ENCODE data around the gene TMIGD3.

The TMIGD3 gene

DNA sequence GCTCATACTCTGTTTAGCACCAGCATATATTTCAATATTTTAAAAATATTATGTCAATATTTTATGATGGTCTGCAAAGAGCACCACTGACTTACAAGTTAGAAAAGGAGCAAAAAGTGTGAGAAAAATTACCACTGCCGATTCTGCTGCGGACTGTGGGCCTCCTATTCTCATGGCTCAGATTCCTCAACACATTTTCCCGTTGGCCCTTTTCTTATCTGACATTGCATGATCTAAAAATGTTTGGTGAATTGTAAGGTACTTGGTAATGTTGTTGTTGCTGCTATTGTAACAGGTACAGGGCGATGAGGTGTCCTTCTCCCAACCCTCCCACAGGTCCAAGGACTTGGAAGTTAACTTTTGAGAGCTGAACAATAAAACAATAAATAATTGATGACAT, 28.9 kb downstream of the TMIGD3 start:
- DNase-seq (ENCODE audit: low spot score) = no peak

DNA sequence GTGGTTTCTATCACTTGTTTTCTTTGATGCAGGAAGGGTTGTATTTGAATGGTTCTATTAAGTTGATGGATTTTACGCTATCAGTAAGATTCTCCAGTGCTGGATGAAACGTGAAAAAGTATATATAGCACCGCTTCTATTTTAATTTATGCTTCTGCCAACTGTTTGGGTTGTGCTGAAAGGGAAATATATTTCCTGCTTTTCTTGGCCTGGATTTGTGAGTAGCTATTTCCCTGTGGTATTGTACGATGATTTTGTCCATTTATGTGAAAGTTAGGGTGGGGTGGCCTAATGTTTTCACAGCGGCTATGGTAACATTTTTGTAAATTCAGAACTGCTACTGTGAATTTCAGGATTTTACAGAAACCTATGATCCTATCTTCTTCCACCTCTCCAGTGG, 29.3 kb downstream of the TMIGD3 start:
- no peak for DNase-seq (ENCODE audit: low spot score)

DNA sequence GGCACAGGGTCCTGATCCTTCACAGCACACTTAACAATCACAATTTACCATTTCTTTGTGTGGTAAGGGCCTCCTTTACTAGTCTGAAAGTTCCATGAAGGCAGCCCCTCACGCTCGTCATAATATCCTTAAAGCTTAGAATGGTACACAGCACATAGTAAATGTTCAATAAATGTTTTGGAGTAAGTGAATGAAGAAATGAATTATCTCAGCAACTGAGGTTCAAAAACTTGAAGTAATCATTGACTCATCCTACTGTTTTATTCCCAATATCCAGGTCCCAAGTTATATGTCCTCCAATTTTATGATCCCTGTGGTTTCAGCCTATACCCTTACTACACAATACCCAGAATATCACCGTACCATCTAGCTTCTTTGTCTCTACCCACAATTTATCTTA, 31.9 kb downstream of the TMIGD3 start:
- DNase-seq (ENCODE audit: low spot score) = no peak

DNA sequence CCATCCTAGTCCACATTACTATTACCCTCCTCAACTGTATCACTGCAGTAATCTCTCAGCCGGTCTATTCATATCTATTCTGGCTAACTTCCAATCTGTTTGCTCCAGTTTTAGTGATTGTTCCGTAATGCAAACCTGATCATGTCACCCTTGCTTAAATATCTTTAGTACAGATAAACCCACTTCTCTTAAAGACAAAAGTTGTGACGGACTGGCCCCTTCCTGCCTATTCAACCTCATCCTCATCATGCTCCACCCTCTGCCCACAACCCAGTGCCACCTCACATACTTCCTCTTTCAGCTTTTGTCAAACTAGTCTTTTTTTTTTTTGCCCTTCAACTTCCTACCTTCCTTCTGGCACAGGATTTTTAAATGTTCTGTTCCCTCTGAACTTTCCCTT, 32.4 kb downstream of the TMIGD3 start:
- DNase-seq (ENCODE audit: low spot score) = peak; percentile 84

DNA sequence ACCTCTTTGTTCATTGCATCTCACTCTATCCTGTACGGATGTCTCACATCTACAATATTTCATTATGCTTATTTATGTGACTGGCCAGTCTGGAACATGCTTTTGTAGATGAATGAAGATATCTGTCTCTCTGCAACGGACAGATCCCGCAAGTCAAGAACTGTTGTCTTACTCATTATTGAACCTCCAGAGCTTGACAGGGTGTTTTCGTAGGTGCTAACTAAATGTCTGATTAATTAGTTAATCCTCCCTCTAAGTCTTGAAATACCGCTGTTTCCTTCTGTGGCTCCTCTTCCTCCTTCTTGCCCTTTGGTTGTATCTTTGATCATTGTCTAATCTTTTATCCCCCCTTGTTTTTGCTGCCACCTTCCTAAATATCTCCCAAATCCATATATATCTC, 32.8 kb downstream of the TMIGD3 start:
- DNase-seq (ENCODE audit: low spot score) = no peak

DNA sequence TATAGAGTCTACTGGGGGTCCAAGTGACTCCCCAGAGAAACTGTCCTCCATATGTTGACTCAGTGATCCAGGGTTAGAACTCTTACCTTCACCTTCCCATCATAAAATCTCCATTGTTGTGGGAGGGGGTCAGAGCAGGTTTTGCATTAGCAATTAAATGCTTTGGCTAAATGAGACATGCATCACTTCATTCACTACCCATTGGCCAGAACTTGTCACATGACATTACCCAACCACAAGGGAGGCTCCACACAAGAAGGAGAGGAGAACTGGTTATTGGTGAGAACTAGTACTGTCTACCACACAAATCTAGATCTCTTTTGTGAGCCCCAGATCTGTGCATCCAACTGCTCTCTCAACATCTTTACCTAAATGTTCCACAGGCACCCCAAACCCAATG, 33.9 kb downstream of the TMIGD3 start:
- no peak for DNase-seq (ENCODE audit: low spot score)

DNA sequence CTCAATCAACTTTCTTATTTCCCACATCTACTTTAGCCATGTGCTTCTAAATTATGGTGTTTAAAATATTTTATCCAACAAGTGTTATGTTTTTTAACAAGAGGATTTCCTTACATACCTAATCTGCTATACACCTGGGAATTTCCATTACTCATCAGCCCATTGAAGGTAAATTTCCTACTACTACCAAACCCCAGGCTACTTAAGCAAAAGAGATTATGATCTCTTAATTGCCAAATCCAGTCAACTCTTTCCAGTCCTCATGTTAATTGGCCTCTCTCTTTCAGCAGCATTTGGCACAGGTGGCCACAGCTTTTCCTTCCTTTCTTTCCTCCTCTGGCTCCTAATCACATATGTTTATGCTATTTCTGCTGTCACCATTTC, 34.7 kb downstream of the TMIGD3 start:
- no peak for DNase-seq (ENCODE audit: low spot score)

DNA sequence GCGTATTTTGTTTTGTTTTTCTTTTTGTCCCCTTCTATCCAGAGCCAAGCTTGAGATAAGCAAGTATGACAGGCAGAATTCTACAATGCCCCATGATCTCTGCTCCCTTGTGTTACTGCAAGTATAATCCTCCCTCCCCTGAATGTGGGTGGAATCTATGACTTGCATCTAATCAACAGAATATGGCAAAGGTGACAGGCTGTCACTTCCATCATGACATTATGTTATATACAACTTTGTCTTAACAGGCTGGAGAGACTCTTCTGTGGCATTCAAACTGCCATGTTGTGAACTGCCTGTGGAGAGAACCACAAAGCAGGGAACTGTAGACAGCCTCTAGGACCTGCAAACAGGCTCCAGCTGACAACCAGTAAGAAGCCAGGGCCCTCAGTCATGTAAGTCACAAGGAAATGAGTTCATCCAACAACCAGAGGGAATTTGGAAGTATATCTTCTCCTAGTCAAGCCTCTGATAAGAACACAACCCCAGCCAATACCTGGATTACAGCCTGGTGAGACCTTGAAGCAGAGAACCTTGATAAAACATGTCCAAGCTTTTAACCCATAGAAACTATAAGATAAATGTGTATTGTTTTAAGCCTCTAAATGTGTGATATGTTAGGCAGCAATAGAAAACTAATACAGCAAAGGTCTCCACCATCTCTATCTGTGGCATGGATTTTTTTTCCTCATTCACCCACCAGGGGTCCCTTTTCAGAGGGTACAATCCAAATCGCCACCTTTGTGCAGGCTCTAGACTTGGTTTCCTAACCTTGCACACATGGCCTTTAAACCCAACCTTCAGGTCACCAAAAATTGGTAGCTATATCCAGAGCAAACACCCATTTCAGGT, 35.3 kb downstream of the TMIGD3 start:
- no peak for DNase-seq (ENCODE audit: low spot score)

DNA sequence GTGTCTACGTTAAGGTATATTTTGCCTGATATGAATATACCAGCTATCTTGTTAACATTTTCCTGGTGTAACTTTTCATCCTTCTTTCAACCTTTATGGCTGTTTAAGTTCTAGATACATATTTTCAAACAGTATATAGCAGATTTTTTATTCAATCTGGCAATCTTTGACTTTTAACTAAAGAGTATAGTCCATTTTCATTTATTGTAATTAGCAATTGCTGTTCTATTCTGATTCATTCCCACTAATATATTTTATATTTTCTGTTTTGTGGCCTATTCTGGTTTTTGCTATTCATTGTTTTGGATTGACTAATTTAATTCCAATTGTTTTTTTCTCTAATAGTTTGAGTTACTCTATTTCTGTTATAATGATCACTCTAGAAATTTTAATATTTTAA, 37.0 kb downstream of the TMIGD3 start:
- DNase-seq (ENCODE audit: low spot score) = no peak

DNA sequence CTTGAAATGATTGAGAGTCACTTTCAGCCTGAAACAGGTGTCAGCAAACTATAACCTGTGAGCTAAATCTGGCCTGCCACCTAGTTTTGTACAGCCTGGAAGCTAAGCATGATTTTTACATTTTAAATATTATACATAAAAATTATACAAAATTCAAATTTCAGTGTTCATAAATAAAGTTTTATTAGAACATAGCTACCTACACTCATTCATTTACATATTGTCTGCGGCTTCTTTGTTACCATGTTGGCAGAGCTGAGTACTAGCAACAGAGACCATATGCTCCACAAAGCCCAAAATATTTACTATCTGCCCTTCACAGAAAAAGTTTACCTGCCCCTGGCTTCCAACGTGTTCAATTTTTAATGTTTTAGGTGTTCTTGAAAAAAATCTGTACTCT, 37.7 kb downstream of the TMIGD3 start:
- DNase-seq (ENCODE audit: low spot score) = no peak

DNA sequence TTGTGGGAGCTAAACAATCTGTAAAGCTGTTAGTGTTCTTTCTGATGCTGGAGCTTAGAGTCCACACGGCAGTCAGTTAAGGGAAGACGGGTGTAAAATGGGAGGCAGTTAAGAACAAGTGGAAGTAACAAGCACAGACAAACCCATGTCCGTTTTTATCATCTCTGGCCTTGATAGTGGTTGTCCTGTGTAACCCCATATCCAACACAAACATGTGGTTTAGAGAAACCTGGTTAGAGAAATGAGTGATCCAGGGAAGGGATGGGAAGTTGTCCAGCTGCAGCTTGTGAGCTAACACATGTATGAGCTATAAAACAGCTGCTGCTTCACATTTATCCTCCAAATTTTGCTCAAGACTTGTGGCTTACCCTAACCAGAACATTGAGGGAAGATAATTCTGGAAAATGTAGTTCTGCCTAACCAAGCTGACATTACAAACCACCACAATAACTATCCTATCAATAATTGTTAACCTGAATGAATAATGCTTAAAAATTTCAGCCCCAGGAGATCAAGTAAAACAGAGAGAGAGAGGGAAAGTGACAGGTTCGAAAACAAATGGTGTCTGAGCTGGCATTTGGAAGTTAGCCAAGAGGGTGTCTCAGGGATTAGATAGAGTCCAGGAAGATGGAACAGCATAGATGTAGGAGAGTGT, 40.3 kb downstream of the TMIGD3 start:
- DNase-seq (ENCODE audit: low spot score) = no peak

DNA sequence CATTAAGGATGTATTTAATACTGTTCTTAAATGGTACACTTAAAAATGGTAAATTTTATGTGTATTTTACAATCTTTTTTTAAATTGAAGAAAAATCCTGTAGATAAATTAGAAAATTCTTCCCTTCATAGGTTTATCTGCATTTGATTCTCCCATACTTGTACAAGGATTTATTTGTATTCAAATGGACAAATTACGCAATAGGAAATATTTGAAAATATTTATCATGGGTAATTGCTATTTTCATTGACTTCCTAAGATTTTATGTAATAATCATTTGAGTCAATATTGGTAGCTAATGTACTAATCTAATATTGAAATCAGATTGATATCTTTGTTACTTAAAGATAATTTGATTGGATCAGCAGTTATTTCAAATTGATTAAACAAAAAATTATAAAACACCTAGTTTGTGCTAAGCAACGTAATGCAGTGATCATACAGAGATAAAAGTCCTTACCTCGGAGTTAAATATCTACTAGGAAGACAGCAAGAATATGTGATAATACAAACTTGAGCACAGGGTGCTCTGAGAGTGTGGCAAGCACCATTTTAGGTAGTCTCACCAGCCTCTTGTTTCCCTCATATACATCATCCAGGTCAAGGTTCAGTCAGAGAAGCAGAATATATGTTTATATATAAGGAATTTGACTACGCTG, 40.9 kb downstream of the TMIGD3 start:
- DNase-seq (ENCODE audit: low spot score) = no peak

DNA sequence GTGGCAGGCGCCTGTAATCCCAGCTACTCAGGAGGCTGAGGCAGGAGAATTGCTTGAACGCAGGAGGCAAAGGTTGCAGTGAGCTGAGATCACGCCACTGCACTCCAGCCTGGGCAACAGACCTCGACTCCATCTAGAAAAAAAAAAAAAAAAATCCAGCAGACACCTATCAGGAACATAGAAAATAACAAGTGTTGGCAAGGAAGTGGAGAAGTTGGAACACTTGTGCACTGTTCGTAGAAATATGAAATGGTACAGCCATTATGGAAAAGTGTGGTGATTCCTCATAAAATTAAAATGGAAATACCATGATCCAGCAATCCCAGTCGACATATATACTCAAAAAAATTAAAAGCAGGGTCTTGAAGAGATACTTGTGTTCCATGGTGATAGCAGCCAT, 41.7 kb downstream of the TMIGD3 start:
- DNase-seq (ENCODE audit: low spot score) = no peak

DNA sequence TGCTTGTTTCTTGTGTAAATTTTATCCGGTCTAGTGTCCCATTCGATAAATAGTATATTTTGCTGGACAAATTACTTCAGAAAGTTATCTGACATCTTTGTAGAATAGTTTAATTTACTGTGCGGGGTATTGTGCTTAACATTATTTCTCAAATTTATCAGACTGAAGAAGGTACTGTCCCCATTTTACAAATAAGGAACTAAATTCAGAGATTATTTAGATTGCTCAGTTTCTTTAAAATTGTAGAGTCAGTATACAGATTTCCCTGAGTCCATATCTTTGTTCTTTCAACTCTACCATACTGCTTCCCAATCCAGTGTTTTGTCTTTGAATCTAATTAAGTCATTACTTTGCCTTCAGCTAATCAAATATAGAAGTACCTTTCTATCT, 47.8 kb downstream of the TMIGD3 start:
- DNase-seq (ENCODE audit: low spot score) = no peak

DNA sequence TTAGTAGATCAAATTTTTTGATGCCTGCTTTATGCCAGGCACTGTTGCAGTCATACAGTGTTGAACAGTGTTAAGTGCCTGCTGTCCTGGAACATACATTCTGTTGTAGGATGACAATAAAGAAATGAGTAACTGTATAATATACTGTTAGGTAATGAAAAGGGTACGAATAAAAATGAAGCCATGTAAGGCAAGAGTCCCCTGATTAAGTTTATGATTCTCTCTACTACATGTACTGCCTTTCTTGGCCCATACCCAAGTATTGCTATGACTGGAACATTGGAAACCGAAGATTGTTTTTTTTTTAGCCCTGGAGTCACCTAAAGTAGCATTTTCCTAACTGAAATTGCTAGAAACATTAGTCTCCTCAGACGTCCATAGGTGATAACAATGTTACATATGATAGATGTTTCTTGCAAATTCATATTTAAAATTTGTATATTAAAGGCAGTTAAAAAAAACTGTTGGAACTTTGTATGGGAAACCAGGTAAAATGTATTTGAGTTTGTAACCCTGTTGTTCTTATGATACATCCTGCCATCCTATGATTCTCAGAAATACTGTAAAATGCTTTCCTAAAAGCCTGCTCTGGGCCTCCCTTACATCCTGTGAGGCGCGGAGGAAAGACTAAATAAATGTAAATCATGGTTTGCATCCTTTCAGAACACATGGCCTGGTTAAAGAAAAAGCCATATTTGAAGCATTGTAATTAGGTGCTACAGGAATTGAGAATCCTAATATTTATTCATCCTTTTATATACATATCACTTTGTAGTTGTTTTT, 48.4 kb downstream of the TMIGD3 start:
- DNase-seq (ENCODE audit: low spot score) = no peak

DNA sequence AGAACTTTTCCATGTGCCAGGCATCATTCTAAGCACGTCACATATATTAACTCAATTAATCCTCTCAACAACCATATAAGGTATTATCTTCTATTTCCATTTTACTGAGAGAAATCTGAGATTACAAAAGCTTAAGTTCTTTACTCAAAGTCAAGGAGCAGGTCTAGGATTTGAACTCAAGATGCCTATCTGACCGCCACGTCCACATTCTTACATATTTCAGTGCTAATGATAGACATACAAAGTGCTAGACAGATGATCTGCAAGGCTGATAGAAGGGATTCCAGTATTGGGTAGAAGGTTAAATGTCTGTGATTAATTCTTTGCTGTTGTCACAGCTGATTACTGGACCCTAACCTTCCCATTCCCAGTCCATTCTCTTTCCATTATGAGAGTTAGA, 49.7 kb downstream of the TMIGD3 start:
- DNase-seq (ENCODE audit: low spot score) = no peak

DNA sequence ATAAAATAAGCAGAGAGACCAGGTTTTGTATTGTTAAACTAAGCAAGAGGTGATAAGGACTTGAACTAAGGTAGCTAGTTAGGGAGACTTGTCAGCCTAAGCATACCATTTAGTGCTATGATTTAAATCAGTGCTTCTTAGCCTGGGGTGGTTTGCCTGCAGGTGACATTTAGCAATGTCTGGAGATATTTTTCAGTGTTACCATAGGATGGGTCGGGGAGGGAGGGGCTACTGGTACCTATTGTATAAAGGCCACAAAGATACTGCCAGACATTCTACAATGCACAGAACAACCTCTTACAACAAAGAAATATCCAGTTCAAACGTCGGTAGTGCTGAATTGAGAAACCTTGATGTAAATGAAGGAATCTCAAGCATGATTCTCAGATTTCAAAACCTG, 50.9 kb downstream of the TMIGD3 start:
- no peak for DNase-seq (ENCODE audit: low spot score)

DNA sequence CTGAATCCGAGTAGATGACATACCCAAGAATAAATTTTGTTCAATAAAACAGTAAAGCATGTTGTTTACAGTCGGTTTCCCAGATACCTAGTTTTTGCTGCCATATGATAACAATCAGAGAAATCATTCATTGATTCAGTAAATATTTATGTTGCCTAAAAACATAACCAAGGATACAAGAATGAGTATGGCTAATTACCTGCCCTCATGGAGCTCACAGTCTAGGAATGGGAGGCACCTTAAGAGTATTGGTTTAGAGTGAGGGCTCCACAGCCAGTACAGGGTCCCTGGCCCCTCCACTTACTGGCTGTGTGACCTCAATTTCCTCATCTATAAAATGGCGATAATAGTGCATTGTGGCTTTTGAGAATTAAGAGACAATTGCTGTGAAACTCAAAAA, 53.2 kb downstream of the TMIGD3 start:
- no peak for DNase-seq (ENCODE audit: low spot score)

DNA sequence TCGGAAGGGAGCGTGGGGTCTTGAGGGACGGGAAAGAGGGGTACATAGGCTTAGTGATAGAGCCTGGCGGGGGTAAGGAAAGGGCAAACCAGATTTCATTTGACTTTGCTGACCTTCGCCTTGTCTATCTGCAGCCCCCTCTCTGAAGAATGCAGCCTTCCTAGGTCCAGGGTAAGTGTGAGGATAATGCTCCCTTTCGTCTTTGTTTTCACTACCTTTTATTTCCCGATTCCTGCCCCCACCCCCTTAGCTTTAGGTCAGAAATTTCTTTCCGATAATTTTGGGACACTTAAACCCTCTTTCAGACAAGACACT, 53.8 kb downstream of the TMIGD3 start:
- DNase-seq (ENCODE audit: low spot score) = no peak

DNA sequence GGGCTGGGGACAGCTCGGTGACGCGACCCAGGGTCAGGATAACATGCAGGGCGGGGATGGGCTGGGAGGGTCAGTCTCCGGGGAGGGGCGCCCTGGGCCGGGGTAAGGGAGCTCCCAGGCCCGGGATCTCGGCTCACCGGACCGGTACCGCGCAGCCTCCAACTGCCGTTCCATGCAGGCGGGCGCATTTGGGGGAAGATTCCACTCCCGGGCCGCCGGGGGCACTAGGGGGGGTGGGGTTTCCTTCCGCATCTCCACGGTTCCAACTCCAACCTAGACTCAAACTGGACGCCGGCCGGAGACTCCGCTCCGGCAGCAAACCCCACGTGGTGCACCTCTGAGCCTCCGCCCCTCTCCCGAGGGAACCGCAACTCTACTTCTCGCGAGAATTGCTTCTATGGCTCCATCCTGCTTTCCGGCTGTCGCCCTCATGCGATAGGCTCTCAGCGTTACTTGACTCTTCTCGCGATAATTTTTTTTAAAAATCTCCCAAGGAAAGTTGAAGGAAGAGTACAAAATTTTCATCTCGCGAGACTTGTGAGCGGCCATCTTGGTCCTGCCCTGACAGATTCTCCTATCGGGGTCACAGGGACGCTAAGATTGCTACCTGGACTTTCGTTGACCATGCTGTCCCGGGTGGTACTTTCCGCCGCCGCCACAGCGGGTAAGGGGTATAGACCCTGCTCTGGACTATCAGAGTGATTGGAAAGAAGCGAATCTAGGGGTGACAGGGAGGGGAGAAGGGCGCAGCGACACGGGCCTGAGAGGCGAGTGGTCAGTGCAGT, 54.3 kb downstream of the TMIGD3 start, which contains the start of the genes ATP5PB and WDR77:
Gene ATP5PB (plus strand): TSS at position 547 of the 785 bp plus-strand sequence. CDS start 78 bp downstream, at position 625.
Gene WDR77 (minus strand): TSS at position 339 of the 785 bp plus-strand sequence. CDS start 87 bp downstream, at position 252.
- DNase-seq (ENCODE audit: low spot score) = peak; percentile 95

DNA sequence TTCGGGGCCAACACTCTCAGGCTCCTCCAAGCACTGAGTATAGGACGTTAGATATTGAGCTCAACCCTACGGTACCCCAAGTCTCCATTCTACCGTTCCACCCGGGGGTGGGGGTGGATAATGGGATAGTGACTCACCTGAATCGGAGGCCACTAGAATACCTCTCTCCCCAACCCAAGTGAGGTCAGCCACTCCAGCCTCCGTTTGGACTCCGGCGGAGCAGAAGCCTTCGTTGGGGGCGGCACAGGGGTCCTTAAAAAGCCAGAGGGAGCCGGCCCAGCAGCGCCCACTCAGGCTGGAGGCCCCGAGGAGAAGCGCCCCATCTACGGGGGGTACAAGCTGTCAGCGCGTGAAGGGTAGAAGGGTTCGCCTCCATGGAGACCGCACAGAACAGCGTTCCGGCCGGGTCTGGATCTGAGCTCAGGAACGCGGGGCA, 54.9 kb downstream of the TMIGD3 start:
- no peak for DNase-seq (ENCODE audit: low spot score)
